C4-2B (cell line): ENCODE measurements around the gene RNLS.

Experiments used
- ZFX ChIP-seq: fragments of 450-650 bp; IDR thresholded peaks from 2 replicates; pipeline ENCODE4 v1.6.1; 2017
- TF ChIP-seq, protein P1 (sequence below): fragments of 450-650 bp; conservative IDR thresholded peaks from 2 replicates; pipeline ENCODE4 v1.5.1; 2017; ENCODE audit warnings: mild to moderate bottlenecking

GRCh38 chr10:88530093-88530492, 53.0 kb downstream of the RNLS start:
- TF ChIP-seq, protein P1, sequence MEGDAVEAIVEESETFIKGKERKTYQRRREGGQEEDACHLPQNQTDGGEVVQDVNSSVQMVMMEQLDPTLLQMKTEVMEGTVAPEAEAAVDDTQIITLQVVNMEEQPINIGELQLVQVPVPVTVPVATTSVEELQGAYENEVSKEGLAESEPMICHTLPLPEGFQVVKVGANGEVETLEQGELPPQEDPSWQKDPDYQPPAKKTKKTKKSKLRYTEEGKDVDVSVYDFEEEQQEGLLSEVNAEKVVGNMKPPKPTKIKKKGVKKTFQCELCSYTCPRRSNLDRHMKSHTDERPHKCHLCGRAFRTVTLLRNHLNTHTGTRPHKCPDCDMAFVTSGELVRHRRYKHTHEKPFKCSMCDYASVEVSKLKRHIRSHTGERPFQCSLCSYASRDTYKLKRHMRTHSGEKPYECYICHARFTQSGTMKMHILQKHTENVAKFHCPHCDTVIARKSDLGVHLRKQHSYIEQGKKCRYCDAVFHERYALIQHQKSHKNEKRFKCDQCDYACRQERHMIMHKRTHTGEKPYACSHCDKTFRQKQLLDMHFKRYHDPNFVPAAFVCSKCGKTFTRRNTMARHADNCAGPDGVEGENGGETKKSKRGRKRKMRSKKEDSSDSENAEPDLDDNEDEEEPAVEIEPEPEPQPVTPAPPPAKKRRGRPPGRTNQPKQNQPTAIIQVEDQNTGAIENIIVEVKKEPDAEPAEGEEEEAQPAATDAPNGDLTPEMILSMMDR: no peak
- no peak for TF ChIP-seq ZFX
